GM23338 (cell line): ENCODE data around the gene RBBP4. TPM values are rescaled to one million over a fixed set of nuclear protein-coding genes. Genes with fewer than 3 reads are reported as not detected.

ENCODE experiments used
- ATAC-seq: fragments of 200-7000 bp; cut with Tn5 transposase; 3 replicates; pipeline ENCODE4 v1.9.1; 2020
- DNase-seq: peaks from one replicate; pipeline ENCODE4 v3.0.0-alpha.2; 2015; ENCODE audit warnings: low spot score
- H2AFZ ChIP-seq: fragments of 200-600 bp; sonication (generic); 2 replicates; pipeline ENCODE4 v1.8.0; 2016; ENCODE audit warnings: antibody characterized with exemption, mild to moderate bottlenecking, moderate library complexity
- H3F3A ChIP-seq: fragments of 200-600 bp; sonication (generic); replicated peaks from 2 replicates; pipeline ENCODE4 v1.8.0; 2017; ENCODE audit warnings: antibody characterized with exemption, mixed run types, low read depth
- H3K27ac ChIP-seq: fragments of 200-600 bp; sonication (generic); 2 replicates; pipeline ENCODE4 v1.6.1; 2016; ENCODE audit warnings: low read depth
- H3K27me3 ChIP-seq: fragments of 200-600 bp; sonication (generic); 2 replicates; pipeline ENCODE4 v1.8.0; 2016; ENCODE audit warnings: mild to moderate bottlenecking, mixed run types, moderate library complexity; ENCODE audit not compliant: insufficient read depth
- H3K36me3 ChIP-seq: fragments of 200-600 bp; sonication (generic); 2 replicates; pipeline ENCODE4 v1.8.0; 2016; ENCODE audit warnings: mild to moderate bottlenecking; ENCODE audit not compliant: insufficient read depth
- H3K4me1 ChIP-seq: fragments of 200-600 bp; sonication (generic); 2 replicates; pipeline ENCODE4 v1.8.0; 2016; ENCODE audit warnings: mild to moderate bottlenecking, moderate library complexity; ENCODE audit not compliant: insufficient read depth
- H3K4me2 ChIP-seq: fragments of 200-600 bp; sonication (generic); 2 replicates; pipeline ENCODE4 v1.7.1; 2017; ENCODE audit warnings: mixed run types
- H3K4me3 ChIP-seq: fragments of 200-600 bp; sonication (generic); 2 replicates; pipeline ENCODE4 v1.6.1; 2016; ENCODE audit warnings: mixed run types
- H3K79me2 ChIP-seq: fragments of 200-600 bp; sonication (generic); replicated peaks from 2 replicates; pipeline ENCODE4 v1.8.0; 2017; ENCODE audit warnings: mild to moderate bottlenecking; ENCODE audit not compliant: insufficient read depth
- H3K9me2 ChIP-seq: fragments of 200-600 bp; sonication (generic); 2 replicates; pipeline ENCODE4 v1.8.0; 2017; ENCODE audit not compliant: insufficient read depth
- H4K20me1 ChIP-seq: fragments of 200-600 bp; sonication (generic); replicated peaks from 2 replicates; pipeline ENCODE4 v1.8.0; 2017; ENCODE audit warnings: mild to moderate bottlenecking; ENCODE audit not compliant: insufficient read depth
- H3K27ac Mint-ChIP-seq: 2 replicates; pipeline ENCODE4 v1.8.0; 2020; ENCODE audit warnings: inconsistent platforms, mild to moderate bottlenecking, moderate library complexity, mixed read lengths
- H3K27me3 Mint-ChIP-seq: 3 replicates; pipeline ENCODE4 v1.8.0; 2022; ENCODE audit warnings: low read depth, mild to moderate bottlenecking, moderate library complexity, mixed read lengths, inconsistent platforms; ENCODE audit not compliant: insufficient read depth, poor library complexity
- H3K36me3 Mint-ChIP-seq: 3 replicates; pipeline ENCODE4 v1.8.0; 2021; ENCODE audit warnings: low read depth, mild to moderate bottlenecking, inconsistent platforms, moderate library complexity, mixed read lengths
- H3K4me1 Mint-ChIP-seq: 3 replicates; pipeline ENCODE4 v1.8.0; 2020; ENCODE audit warnings: mild to moderate bottlenecking, inconsistent platforms, mixed read lengths
- H3K4me3 Mint-ChIP-seq: 3 replicates; pipeline ENCODE4 v1.8.0; 2021; ENCODE audit warnings: moderate library complexity, mild to moderate bottlenecking, inconsistent platforms, mixed read lengths
- H3K9me3 Mint-ChIP-seq: 3 replicates; pipeline ENCODE4 v1.8.0; 2020; ENCODE audit warnings: moderate library complexity, mild to moderate bottlenecking, inconsistent platforms, mixed read lengths
- CREB1 ChIP-seq: fragments of 250-450 bp; sonication (Bioruptor Pico); IDR thresholded peaks from 2 replicates; pipeline ENCODE4 v1.5.0; 2020; ENCODE audit warnings: low read depth, mild to moderate bottlenecking, moderate library complexity
- ETS1 ChIP-seq: IDR thresholded peaks from 2 replicates; pipeline ENCODE4 v1.6.1; 2016; ENCODE audit warnings: antibody characterized with exemption
- EZH2 ChIP-seq: fragments of 200-600 bp; sonication (generic); IDR thresholded peaks from one replicate; pipeline ENCODE4 v1.8.0; 2017; ENCODE audit warnings: antibody characterized with exemption, mild to moderate bottlenecking, low read depth; ENCODE audit not compliant: unreplicated experiment
- EZH2phosphoT487 ChIP-seq: fragments of 200-600 bp; sonication (generic); IDR thresholded peaks from one replicate; pipeline ENCODE4 v1.8.1; 2018; ENCODE audit warnings: antibody characterized with exemption; ENCODE audit not compliant: unreplicated experiment
- JUNB ChIP-seq: IDR thresholded peaks from one replicate; pipeline ENCODE4 v1.6.1; 2016; ENCODE audit warnings: antibody characterized with exemption; ENCODE audit not compliant: unreplicated experiment
- NANOG ChIP-seq: IDR thresholded peaks from 2 replicates; pipeline ENCODE4 v1.6.1; 2016; ENCODE audit warnings: antibody characterized with exemption, borderline replicate concordance
- POLR2AphosphoS5 ChIP-seq: IDR thresholded peaks from 2 replicates; pipeline ENCODE4 v1.6.1; 2016; ENCODE audit warnings: antibody characterized with exemption, low read depth
- STAT1 ChIP-seq: IDR thresholded peaks from one replicate; pipeline ENCODE4 v1.6.1; 2016; ENCODE audit warnings: antibody characterized with exemption; ENCODE audit not compliant: unreplicated experiment
- ZNF331 ChIP-seq: fragments of 250-450 bp; sonication (Bioruptor Pico); IDR thresholded peaks from 2 replicates; pipeline ENCODE4 v1.5.0; 2020; ENCODE audit warnings: low read depth, mild to moderate bottlenecking, moderate library complexity
- polyA plus RNA-seq: library from polyadenylated mRNA; unstranded; fragments of >200 nt; fragmentation: Nextera tagmentation; extraction: Ambion mirVana; gene quantifications from 2 replicates; pipeline ENCODE4 v1.2.1, GENCODE V29; 2016
- total RNA-seq: library from RNA; depleted of rRNA; stranded (reverse); fragments of >200 nt; shearing (Covaris generic); gene quantifications from 2 replicates; pipeline ENCODE4 v1.2.3, GENCODE V29; 2014
- TF ChIP-seq, protein P1 (sequence below): IDR thresholded peaks from one replicate; pipeline ENCODE4 v1.6.1; 2018; ENCODE audit warnings: antibody characterized with exemption; ENCODE audit not compliant: unreplicated experiment
- TF ChIP-seq, protein P2 (sequence below), 2 experiments: fragments of 200-600 bp in 1 of 2; sonication (generic) in 1 of 2; conservative IDR thresholded peaks; 2 replicates each; pipeline versions ENCODE4 v1.5.1 to v1.6.1; 2016 to 2017; ENCODE audit warnings: antibody characterized with exemption in 2 of 2, low read depth in 2 of 2, mild to moderate bottlenecking in 2 of 2, moderate library complexity in 1 of 2

RBBP4 gene
- total and polyA plus RNA-seq, 2 experiments from 2014 or later: 262 to 312 TPM

DNA sequence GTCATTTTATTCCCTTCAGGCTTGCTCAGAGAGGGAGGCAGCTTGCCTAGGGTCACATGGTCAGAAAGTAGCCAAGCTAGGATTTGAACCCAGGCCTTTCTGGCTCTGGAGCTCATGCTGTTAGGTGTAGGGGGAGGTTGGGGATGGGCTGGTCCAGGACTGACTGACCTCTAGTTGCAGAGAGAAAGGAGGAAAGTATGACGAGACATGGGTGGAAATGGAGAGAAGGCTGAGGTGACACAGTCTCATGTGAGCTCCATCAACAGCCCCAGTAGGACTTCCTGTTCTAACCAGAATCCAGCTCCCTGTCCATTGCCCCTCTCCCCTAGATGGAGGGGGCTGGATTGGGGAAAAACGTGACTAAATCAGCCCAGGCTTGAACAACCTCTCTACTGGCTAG is 67.0 kb downstream of the RBBP4 start (continued):
- TF ChIP-seq, protein P1, sequence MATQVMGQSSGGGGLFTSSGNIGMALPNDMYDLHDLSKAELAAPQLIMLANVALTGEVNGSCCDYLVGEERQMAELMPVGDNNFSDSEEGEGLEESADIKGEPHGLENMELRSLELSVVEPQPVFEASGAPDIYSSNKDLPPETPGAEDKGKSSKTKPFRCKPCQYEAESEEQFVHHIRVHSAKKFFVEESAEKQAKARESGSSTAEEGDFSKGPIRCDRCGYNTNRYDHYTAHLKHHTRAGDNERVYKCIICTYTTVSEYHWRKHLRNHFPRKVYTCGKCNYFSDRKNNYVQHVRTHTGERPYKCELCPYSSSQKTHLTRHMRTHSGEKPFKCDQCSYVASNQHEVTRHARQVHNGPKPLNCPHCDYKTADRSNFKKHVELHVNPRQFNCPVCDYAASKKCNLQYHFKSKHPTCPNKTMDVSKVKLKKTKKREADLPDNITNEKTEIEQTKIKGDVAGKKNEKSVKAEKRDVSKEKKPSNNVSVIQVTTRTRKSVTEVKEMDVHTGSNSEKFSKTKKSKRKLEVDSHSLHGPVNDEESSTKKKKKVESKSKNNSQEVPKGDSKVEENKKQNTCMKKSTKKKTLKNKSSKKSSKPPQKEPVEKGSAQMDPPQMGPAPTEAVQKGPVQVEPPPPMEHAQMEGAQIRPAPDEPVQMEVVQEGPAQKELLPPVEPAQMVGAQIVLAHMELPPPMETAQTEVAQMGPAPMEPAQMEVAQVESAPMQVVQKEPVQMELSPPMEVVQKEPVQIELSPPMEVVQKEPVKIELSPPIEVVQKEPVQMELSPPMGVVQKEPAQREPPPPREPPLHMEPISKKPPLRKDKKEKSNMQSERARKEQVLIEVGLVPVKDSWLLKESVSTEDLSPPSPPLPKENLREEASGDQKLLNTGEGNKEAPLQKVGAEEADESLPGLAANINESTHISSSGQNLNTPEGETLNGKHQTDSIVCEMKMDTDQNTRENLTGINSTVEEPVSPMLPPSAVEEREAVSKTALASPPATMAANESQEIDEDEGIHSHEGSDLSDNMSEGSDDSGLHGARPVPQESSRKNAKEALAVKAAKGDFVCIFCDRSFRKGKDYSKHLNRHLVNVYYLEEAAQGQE: no peak
- TF ChIP-seq, protein P2, sequence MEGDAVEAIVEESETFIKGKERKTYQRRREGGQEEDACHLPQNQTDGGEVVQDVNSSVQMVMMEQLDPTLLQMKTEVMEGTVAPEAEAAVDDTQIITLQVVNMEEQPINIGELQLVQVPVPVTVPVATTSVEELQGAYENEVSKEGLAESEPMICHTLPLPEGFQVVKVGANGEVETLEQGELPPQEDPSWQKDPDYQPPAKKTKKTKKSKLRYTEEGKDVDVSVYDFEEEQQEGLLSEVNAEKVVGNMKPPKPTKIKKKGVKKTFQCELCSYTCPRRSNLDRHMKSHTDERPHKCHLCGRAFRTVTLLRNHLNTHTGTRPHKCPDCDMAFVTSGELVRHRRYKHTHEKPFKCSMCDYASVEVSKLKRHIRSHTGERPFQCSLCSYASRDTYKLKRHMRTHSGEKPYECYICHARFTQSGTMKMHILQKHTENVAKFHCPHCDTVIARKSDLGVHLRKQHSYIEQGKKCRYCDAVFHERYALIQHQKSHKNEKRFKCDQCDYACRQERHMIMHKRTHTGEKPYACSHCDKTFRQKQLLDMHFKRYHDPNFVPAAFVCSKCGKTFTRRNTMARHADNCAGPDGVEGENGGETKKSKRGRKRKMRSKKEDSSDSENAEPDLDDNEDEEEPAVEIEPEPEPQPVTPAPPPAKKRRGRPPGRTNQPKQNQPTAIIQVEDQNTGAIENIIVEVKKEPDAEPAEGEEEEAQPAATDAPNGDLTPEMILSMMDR (conservative IDR thresholded peaks at IDR 0.05; ENCODE audit: low read depth in 2 of 2): no peak
- TF ChIP-seq ETS1: no peak
- TF ChIP-seq JUNB: no peak
- no peak for TF ChIP-seq CREB1 (CRISPR knock-in tag)

DNA sequence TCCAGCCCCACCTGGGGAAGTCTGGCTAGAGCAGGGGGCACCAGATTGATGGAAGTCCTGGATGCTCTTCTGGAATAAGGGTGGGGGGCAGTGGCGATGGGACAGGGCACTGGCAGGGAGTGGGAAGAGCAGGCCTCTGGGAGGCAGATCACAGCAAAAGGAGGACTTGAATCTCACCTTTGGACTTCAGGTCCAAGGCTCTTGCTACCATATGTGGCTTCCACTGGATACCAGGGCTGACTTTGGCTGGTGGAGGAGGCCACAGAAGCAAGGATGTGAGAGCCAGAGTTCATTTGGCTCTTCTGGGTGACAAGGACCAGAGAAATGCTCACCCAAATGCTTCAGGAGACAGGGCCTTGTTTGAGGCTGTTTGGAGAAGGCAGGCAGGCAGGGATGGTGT is 67.5 kb downstream of the RBBP4 start:
- Histone ChIP-seq H3K4me2 (no peak overlapping the region), H2AFZ (no peak overlapping the region), H4K20me1 (no peaks in the 10 kb centered on the region), H3K9me2 (no peaks in the 10 kb centered on the region), H3K36me3 (no peaks in the 10 kb centered on the region; the same call in 1 of the 2 replicates), H3K4me3 (no peak overlapping the region), H3K27ac (no peak overlapping the region), H3K79me2 (no peaks in the 10 kb centered on the region), H3F3A (no peaks in the 10 kb centered on the region), H3K27me3 (no peaks in the 10 kb centered on the region), H3K4me1 (peaks cover 13% of the 10 kb centered on the region)
- H3K27ac Mint-ChIP-seq: no peak overlapping the region
- no peaks in the 10 kb centered on the region for H3K36me3 Mint-ChIP-seq
- peaks cover 14% of the 10 kb centered on the region for H3K4me1 Mint-ChIP-seq
- no peak for TF ChIP-seq STAT1
- H3K4me3 Mint-ChIP-seq: no peak overlapping the region
- H3K9me3 Mint-ChIP-seq: no peaks in the 10 kb centered on the region; the same call in 2 of the 3 replicates
- H3K27me3 Mint-ChIP-seq: peaks cover 18% of the 10 kb centered on the region
- DNase-seq: no peak
- ATAC-seq: no peak

- Histone ChIP-seq H3K27ac (no peak overlapping the region), H3K79me2 (no peaks in the 10 kb centered on the region), H3K4me3 (no peak overlapping the region), H2AFZ (no peak overlapping the region), H3K4me2 (no peak overlapping the region), H3K4me1 (peaks cover 18% of the 10 kb centered on the region), H3K36me3 (no peaks in the 10 kb centered on the region), H3K9me2 (no peaks in the 10 kb centered on the region), H3F3A (0 out of 2 replicates have a peak, but pooled peaks cover under 1% of the 10 kb centered on the region), H3K27me3 (no peaks in the 10 kb centered on the region), H4K20me1 (no peaks in the 10 kb centered on the region)
- no peak overlapping the region for H3K27ac Mint-ChIP-seq
- peaks cover 18% of the 10 kb centered on the region for H3K27me3 Mint-ChIP-seq
- H3K4me3 Mint-ChIP-seq: no peak overlapping the region
- ATAC-seq: no peak
- H3K4me1 Mint-ChIP-seq: peaks cover 19% of the 10 kb centered on the region
- no peaks in the 10 kb centered on the region; the same call in 2 of the 3 replicates for H3K9me3 Mint-ChIP-seq
- no peaks in the 10 kb centered on the region for H3K36me3 Mint-ChIP-seq
- no peak for DNase-seq
- TF ChIP-seq, protein P2 (conservative IDR thresholded peaks at IDR 0.05; ENCODE audit: low read depth in 2 of 2): no peak
- TF ChIP-seq NANOG (no peak), POLR2AphosphoS5 (no peak), ZNF331 (CRISPR knock-in tag) (no peak), EZH2phosphoT487 (no peak), EZH2 (no peak), ETS1 (no peak)
Measured at GRCh38 chr1:32719681-32720275, 68.8 kb downstream of the RBBP4 start.
